Spleen (tissue), 11 donors: Measurements from ENCODE around the gene NGF. TPM values are rescaled to one million over a fixed set of nuclear protein-coding genes. Genes with fewer than 3 reads are reported as not detected.

Experiments
- DNase-seq: peaks from one replicate; pipeline ENCODE4 v3.0.0-alpha.2; 2020
- H3K27ac ChIP-seq, 8 donors: fragments of 200-600 bp; sonication (generic) in 7 of 8; 1 replicate in 4 of 8; 2 replicates in 4 of 8; pipeline versions ENCODE4 v1.5.0 to v1.8.0; 2016 to 2021; ENCODE audit warnings: inconsistent platforms in 4 of 8, mild to moderate bottlenecking in 4 of 8, moderate library complexity in 1 of 8
- H3K27me3 ChIP-seq, 7 donors: fragments of 200-600 bp; sonication (generic) in 6 of 7; replicated peaks in 1 of 7; 1 replicate in 4 of 7; 2 replicates in 3 of 7; pipeline versions ENCODE4 v1.5.0 to v1.8.0; 2016 to 2021; ENCODE audit warnings: inconsistent platforms in 3 of 7, mild to moderate bottlenecking in 1 of 7
- H3K36me3 ChIP-seq, 6 donors: fragments of 200-600 bp; sonication (generic) in 5 of 6; 1 replicate in 4 of 6; 2 replicates in 2 of 6; pipeline versions ENCODE4 v1.5.0 to v1.8.0; 2016 to 2021; ENCODE audit warnings: inconsistent platforms in 2 of 6
- H3K4me1 ChIP-seq, 6 donors: fragments of 200-600 bp; sonication (generic) in 5 of 6; 1 replicate in 3 of 6; 2 replicates in 3 of 6; pipeline versions ENCODE4 v1.5.0 to v1.8.0; 2016 to 2021; ENCODE audit warnings: inconsistent platforms in 3 of 6
- H3K4me3 ChIP-seq, 8 donors: fragments of 200-600 bp; sonication (generic) in 7 of 8; 1 replicate in 4 of 8; 2 replicates in 4 of 8; pipeline versions ENCODE4 v1.5.0 to v1.8.0; 2016 to 2021; ENCODE audit warnings: inconsistent platforms in 4 of 8, mild to moderate bottlenecking in 4 of 8, moderate library complexity in 2 of 8
- H3K9me3 ChIP-seq, 8 donors: fragments of 200-600 bp; sonication (generic) in 7 of 8; 1 replicate in 4 of 8; 2 replicates in 4 of 8; pipeline versions ENCODE4 v1.5.0 to v1.8.0; 2016 to 2021; ENCODE audit warnings: inconsistent platforms in 4 of 8
- POLR2A ChIP-seq, 3 donors: fragments of 450-650 bp; IDR thresholded peaks; one replicate each; pipeline ENCODE4 v1.5.1; 2017; ENCODE audit warnings: antibody characterized with exemption in 3 of 3, mild to moderate bottlenecking in 1 of 3
- POLR2AphosphoS5 ChIP-seq, 3 donors: sonication (generic); formaldehyde crosslinking; IDR thresholded peaks; one replicate each; pipeline ENCODE4 v1.5.1; 2017; ENCODE audit warnings: antibody characterized with exemption in 3 of 3
- WGBS, 5 donors: extraction: QIAGEN DNeasy Blood & Tissue Kit in 3 of 5; methylation state at CpG; one replicate each; pipeline versions ENCODE4 v1.1.5 to v1.1.7; 2013 to 2018; 5-methylcytosine and 5-hydroxymethylcytosine counted together
- intact Hi-C: fragments of 100-400 bp; cut with DNase I; formaldehyde crosslinking; loops from one replicate; pipeline ENCODE4 v1.15.0; 2023; ENCODE audit warnings: low total_unique reads
- polyA plus RNA-seq, 3 donors: library from polyadenylated mRNA; stranded (reverse); fragments of 200-250 nt; gene quantifications; one replicate each; pipeline ENCODE4 v1.2.1, GENCODE V29; 2013
- total RNA-seq, 7 donors: library from RNA; depleted of rRNA in 3 of 7; stranded (reverse); fragments of >200 nt in 3 of 7; fragmentation: NEBNext Ultra II Directional in 4 of 7; extraction: Animal tissue kit (Norgen Biotek cat#: 25700) in 4 of 7; gene quantifications; one replicate each; pipeline versions ENCODE4 v1.1.0 to v1.2.1, GENCODE V29; 2016 to 2021
- TF ChIP-seq, protein P1 (sequence below), 11 experiments: fragments of 200-600 bp in 7 of 11; fragments of 450-650 bp in 4 of 11; sonication (generic) in 4 of 11; IDR thresholded peaks in 8 of 11; conservative IDR thresholded peaks in 3 of 11; 1 replicate in 7 of 11; 2 replicates in 4 of 11; pipeline versions ENCODE4 v1.4.0 to v1.8.0; 2016 to 2021; ENCODE audit warnings: antibody characterized with exemption in 11 of 11, inconsistent platforms in 4 of 11, mild to moderate bottlenecking in 1 of 11
- donor health status: healthy with polysubstance abuse.
- donor health status: DM: no; HTN: no; CAD: no; lungs with moderate emphysema.
- donor health status: DM: no; HTN: no; CAD: no.
- donor health status: Bipolar disorder and iron deficiency.
- donor health status: healthy.
- donor health status: DM: no; HTN: no; CAD: no.
- donor health status: DM: yes; HTN: yes; CAD: no.

NGF gene
- total and polyA plus RNA-seq, 10 donors, result 0.34 to 4.6 (median 2.0) TPM

DNA sequence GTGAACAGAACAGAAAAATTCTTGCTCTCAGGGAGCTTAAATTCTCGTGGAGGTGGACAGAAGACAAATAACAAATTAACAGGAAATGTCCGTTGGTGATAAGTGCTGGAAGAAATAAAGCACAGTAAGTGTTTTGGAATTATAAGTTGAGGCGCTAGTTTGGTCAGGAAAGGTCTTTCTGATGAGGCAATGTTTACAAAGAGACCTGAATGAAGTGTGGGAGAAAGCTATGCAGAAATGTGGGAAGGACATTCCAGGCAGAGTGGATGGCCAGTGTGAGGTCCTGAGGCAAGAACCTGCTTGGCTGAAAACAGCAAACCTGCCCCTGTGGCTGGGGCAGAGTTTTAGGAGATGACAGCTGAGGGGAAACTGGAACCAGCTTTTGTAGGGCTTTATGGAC lies 23.3 kb downstream of the NGF start:
- TF ChIP-seq, protein P1, sequence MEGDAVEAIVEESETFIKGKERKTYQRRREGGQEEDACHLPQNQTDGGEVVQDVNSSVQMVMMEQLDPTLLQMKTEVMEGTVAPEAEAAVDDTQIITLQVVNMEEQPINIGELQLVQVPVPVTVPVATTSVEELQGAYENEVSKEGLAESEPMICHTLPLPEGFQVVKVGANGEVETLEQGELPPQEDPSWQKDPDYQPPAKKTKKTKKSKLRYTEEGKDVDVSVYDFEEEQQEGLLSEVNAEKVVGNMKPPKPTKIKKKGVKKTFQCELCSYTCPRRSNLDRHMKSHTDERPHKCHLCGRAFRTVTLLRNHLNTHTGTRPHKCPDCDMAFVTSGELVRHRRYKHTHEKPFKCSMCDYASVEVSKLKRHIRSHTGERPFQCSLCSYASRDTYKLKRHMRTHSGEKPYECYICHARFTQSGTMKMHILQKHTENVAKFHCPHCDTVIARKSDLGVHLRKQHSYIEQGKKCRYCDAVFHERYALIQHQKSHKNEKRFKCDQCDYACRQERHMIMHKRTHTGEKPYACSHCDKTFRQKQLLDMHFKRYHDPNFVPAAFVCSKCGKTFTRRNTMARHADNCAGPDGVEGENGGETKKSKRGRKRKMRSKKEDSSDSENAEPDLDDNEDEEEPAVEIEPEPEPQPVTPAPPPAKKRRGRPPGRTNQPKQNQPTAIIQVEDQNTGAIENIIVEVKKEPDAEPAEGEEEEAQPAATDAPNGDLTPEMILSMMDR (IDR thresholded peaks at IDR 0.05 in 8 of 11, conservative IDR thresholded peaks at IDR 0.05 in 3 of 11), result no peak
- TF ChIP-seq POLR2A (IDR thresholded peaks at IDR 0.05) (no peak), POLR2AphosphoS5 (IDR thresholded peaks at IDR 0.05) (no peak)
- no peak overlapping the region for H3K27ac ChIP-seq

DNA sequence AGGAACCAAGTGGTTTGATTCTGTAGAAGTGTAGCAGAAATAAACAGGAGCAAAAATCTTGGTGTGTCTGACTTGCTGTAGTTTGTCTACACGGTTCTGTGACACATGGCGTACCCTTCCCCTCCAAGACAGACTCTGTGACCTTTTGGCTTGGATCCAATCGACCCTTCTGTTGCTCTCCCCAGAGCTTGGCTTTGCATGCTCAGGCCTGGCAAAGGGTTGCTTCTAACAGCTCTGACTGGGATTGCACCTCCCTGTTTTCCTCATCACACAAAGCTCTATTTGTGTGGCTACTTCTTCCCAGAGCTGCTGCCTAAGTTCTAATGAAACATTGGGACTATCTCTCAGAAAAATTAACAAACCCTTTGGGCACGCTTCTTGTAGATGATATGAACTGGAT lies 24.0 kb downstream of the NGF start:
- Histone ChIP-seq H3K27ac (no peak overlapping the region), H3K4me1 (peaks cover 0 to 3% (median 0%) of the 10 kb centered on the region in 6 donors), H3K36me3 (no peaks in the 10 kb centered on the region), H3K9me3 (peaks cover 0 to 3% (median 0%) of the 10 kb centered on the region in 8 donors), H3K4me3 (no peak overlapping the region), H3K27me3 (peaks cover 0 to 4% (median 0%) of the 10 kb centered on the region in 7 donors)
- WGBS, 5 donors, result 51 to 70% (median 59%) methylated on average over 4 of the region's 4 CpGs
- DNase-seq, result no peak
- intact Hi-C loops, result no loop called here
- TF ChIP-seq POLR2AphosphoS5 (IDR thresholded peaks at IDR 0.05) (no peak), POLR2A (IDR thresholded peaks at IDR 0.05) (no peak)
- TF ChIP-seq, protein P1 (IDR thresholded peaks at IDR 0.05 in 8 of 11, conservative IDR thresholded peaks at IDR 0.05 in 3 of 11), result no peak

More for the DNA sequence above, 23.3 kb downstream of the NGF start:
- H3K27me3 ChIP-seq, result peaks cover 0 to 4% (median 0%) of the 10 kb centered on the region in 7 donors
- no peak for DNase-seq
- H3K36me3 ChIP-seq, result no peaks in the 10 kb centered on the region
- H3K9me3 ChIP-seq, result no peaks in the 10 kb centered on the region
- intact Hi-C loops, result no loop called here
- no peak overlapping the region for H3K4me3 ChIP-seq
- 42 to 63% (median 55%) methylated on average over 3 of the region's 3 CpGs for WGBS, 5 donors
- H3K4me1 ChIP-seq, result peaks cover 0 to 3% (median 0%) of the 10 kb centered on the region in 6 donors

DNA sequence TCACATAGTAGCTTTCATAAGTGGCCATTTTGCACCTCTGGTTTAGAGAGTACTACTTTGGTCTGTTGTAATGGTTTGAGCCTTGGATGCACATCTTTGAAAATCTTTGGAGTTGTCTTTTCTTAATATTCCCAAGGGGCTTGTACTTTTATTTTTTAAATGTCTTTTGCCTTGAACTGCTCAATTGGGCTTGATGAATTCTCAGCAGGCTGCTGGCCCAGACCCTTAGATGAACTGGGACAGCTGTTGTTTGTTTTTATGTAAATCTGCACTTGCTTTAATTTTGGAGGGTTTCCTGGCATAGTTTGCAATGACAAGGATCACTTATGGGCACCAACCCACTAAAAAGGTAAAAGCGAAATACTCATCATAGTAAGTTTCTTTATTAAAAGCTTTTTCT lies 24.9 kb downstream of the NGF start:
- no peak for TF ChIP-seq POLR2A (IDR thresholded peaks at IDR 0.05)
- Histone ChIP-seq H3K4me3 (no peak overlapping the region), H3K27me3 (peaks cover 0 to 4% (median 0%) of the 10 kb centered on the region in 7 donors), H3K27ac (no peak overlapping the region), H3K36me3 (no peaks in the 10 kb centered on the region), H3K9me3 (peaks cover 0 to 3% (median 0%) of the 10 kb centered on the region in 8 donors), H3K4me1 (peaks cover 0 to 3% (median 0%) of the 10 kb centered on the region in 6 donors)
- DNase-seq, result no peak
- 80 to 94% (median 85%) methylated on average over 1 of the region's 1 CpG for WGBS, 5 donors
- intact Hi-C loops, result no loop called here

DNA sequence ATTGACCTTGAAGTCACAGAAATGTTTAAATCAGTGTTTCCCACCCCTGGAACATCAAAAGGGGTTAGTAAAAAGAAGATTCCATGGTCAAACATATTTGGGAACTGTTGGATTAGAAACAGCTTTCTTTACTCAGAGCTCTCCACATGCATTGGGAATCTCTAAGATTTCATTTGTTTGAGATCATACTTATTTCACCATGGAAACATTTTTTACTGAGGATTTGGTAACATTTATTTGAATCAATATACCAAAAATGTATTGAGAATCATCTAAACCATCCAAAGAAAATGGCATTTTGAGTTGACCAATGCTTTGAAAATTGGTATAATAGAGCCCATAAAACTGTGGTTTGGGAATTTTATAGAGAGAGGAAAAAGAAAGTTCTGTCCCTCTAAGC lies 25.3 kb downstream of the NGF start:
- intact Hi-C loops, result no loop called here
- H3K4me1 ChIP-seq, result peaks cover 0 to 3% (median 0%) of the 10 kb centered on the region in 6 donors
- TF ChIP-seq, protein P1 (IDR thresholded peaks at IDR 0.05 in 8 of 11, conservative IDR thresholded peaks at IDR 0.05 in 3 of 11), result no peak
- TF ChIP-seq POLR2A (IDR thresholded peaks at IDR 0.05), result no peak
- TF ChIP-seq POLR2AphosphoS5 (IDR thresholded peaks at IDR 0.05), result no peak
- no peak overlapping the region for H3K4me3 ChIP-seq
- no peak overlapping the region for H3K27ac ChIP-seq
- DNase-seq, result no peak
- no peaks in the 10 kb centered on the region for H3K36me3 ChIP-seq
- H3K9me3 ChIP-seq, result peaks cover 0 to 3% (median 0%) of the 10 kb centered on the region in 8 donors
- H3K27me3 ChIP-seq, result peaks cover 0 to 4% (median 0%) of the 10 kb centered on the region in 7 donors
